GM12891 (cell line): Measurements from ENCODE around the gene RETN.
A peak's percentile ranks its signal among the peaks of the same experiment; 100 is the strongest.

Source experiments
- DNase-seq: peaks from one replicate; pipeline ENCODE4 v3.0.0; 2011; ENCODE audit warnings: low spot score; ENCODE audit not compliant: insufficient read length
- FAIRE-seq: peaks from 2 replicates; lab custom pipeline; 2011; peaks lifted over from hg19 to GRCh38; lab: Jason Lieb, UNC
- PAX5 ChIP-seq: IDR thresholded peaks from 2 replicates; pipeline ENCODE4 v1.6.1; 2011; ENCODE audit warnings: low read length, moderate library complexity, mild to moderate bottlenecking; ENCODE audit not compliant: insufficient read depth, severe bottlenecking
- POLR2A ChIP-seq: IDR thresholded peaks from 2 replicates; pipeline ENCODE4 v1.6.1; 2011; ENCODE audit warnings: low read depth, low read length, control low read depth
- POLR2AphosphoS5 ChIP-seq: IDR thresholded peaks from 2 replicates; pipeline ENCODE4 v1.6.1; 2011; ENCODE audit warnings: low read depth, low read length, control low read depth
- POU2F2 ChIP-seq: IDR thresholded peaks from 2 replicates; pipeline ENCODE4 v1.6.1; 2011; ENCODE audit warnings: low read depth, mild to moderate bottlenecking, control low read depth, low read length, moderate library complexity
- SPI1 ChIP-seq: IDR thresholded peaks from 2 replicates; pipeline ENCODE4 v1.6.1; 2011; ENCODE audit warnings: low read depth, low read length, control low read depth
- TAF1 ChIP-seq: IDR thresholded peaks from 2 replicates; pipeline ENCODE4 v1.6.1; 2011; ENCODE audit warnings: low read depth, low read length, control low read depth

Gene RETN

DNA sequence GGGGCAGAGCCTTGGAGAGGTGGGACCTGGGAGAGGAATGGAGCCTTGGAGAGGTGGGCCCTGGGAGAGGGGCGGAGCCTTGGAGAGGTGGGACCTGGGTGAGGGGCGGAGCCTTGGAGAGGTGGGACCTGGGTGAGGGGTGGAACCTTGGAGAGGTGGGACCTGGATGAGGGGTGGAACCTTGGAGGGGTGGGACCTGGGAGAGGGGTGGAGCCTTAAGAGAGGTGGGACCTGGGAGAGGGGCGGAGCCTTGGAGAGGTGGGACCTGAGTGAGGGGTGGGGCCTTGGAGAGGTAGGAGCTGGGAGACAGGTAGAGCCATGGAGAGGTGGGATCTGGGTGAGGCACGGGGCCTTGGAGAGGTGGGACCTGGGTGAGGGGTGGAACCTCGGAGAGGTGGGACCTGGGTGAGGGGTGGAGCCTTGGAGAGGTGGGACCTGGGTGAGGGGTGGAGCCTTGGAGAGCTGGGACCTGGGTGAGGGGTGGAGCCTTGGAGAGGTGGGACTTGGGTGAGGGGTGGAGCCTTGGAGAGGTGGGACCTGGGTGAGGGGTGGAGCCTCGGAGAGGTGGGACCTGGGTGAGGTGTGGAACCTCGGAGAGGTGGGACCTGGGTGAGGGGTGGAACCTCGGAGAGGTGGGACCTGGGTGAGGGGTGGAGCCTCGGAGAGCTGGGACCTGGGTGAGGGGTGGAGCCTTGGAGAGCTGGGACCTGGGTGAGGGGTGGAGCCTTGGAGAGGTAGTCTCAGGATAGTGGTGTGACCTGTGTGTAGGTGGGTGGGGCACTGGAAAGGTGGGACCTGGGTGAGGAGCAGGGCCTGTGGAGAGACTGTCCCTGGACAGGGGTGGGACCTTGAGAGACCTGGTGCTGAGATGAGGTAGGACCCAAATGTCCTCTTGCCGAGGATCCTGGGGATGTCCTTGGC lies 25.0 kb upstream of the RETN start:
- FAIRE-seq = peak; percentile 81
- TF ChIP-seq POLR2AphosphoS5 = 0 out of 2 replicates have a peak, but pooled peaks have one; percentile 21
- peak; percentile 47 for DNase-seq

DNA sequence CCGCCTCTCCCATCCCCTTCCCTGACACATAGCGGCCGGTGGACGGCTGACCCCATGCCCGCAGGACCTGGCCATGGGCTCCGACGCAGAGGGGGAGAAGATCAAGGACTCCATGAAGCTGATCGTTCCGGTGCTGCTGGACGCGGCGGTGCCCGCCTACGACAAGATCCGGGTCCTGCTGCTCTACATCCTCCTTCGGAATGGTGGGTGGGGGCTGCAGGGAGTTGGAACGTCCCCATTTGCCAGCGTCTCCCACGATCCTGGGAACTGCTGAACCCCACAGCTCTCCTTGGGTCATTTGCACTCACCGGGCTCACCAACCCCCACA lies 24.3 kb upstream of the RETN start:
- FAIRE-seq (no peak), DNase-seq (no peak)
- no peak for TF ChIP-seq POLR2A
- no peak for TF ChIP-seq POU2F2
- TF ChIP-seq TAF1 = no peak
- no peak for TF ChIP-seq POLR2AphosphoS5
- TF ChIP-seq PAX5 = no peak
- no peak for TF ChIP-seq SPI1

DNA sequence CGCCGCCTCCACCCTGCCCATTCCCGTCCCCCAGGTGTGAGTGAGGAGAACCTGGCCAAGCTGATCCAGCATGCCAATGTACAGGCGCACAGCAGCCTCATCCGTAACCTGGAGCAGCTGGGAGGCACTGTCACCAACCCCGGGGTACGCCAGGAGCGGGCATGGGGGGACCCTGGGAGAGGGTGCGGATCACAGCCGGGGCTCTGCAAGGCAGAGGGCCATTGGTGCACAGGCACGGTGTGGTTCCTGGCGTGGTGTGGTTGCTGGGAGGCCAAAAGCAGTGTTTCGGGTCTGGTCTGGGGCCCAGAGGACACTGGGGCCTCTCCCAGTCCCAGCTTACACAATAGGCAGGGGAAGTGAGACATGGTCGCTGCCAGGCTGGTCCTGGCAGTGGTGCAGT lies 23.7 kb upstream of the RETN start:
- FAIRE-seq = no peak
- TF ChIP-seq TAF1 (no peak), PAX5 (no peak), POLR2A (peak; percentile 26; the same call in 1 of the 2 replicates)
- peak; percentile 8 for DNase-seq

DNA sequence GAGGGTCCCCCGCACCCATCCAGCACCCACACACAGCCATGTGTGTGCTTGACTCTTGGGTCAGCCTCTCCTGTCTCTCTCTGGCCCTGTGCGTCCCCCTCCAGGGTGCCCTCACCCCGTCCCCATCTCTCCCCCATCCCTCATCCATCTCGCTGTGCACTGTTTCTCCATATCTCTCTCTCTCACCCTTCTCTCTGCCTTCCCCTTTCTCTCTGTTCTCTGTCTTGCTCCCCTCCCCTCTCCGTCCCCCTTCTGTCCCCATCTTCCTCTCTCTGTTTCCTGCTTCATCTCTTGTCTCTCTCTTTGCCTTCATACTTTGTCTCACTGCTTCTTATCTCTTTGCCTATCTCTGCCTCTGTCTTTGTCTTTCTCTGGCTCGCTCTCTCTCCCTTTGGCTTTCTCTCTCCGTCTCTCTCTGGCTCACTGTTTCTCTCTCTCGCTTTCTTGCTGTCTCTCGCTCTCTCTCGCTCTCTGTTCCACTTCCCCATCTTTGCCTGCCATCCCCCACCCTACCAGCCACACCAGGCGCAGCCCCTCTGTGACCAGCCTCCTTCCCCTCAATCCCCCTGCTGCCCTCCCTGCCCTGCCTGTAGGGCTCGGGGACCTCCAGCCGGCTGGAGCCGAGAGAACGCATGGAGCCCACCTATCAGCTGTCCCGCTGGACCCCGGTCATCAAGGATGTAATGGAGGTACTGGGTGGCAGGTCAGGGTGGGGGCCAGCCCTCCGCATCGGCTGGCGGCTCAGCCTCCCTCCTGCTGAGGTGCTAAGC lies 23.0 kb upstream of the RETN start:
- FAIRE-seq = no peak
- no peak for DNase-seq
- TF ChIP-seq SPI1 = 0 out of 2 replicates have a peak, but pooled peaks have one; percentile 12
- no peak for TF ChIP-seq PAX5
- TF ChIP-seq POU2F2 = no peak
- no peak for TF ChIP-seq POLR2AphosphoS5
- TF ChIP-seq POLR2A = no peak

DNA sequence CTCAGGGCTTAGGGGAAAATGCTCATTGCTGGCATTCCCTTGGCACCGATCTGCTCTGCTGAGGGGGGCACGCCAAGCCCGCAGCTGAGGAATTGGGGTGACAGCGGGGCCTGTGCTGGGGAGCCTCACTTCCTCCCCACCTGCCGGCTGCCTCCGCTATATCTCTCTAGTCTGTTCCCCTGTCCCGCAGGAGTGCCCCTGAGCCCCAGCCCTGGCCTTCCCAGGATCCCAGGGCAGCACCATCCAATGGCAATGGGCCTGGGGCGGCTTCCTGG lies 22.5 kb upstream of the RETN start:
- TF ChIP-seq POU2F2 (no peak), TAF1 (no peak), PAX5 (no peak), SPI1 (no peak), POLR2A (no peak), POLR2AphosphoS5 (no peak)
- FAIRE-seq (no peak), DNase-seq (no peak)

DNA sequence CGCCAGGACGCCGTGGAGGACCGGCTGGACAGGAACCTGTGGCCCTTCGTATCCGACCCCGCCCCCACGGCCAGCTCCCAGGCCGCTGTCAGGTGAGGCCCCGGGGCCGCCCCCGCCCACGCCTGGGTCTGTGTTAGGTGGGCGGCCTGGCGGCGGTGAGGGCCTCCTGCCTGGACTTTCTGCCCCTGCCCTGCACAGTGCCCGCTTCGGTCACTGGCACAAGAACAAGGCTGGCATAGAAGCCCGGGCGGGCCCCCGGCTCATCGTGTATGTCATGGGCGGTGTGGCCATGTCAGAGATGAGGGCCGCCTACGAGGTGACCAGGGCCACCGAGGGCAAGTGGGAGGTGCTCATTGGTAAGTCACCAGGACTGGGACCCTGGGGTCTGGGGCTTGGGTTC lies 21.7 kb upstream of the RETN start:
- FAIRE-seq (no peak), DNase-seq (no peak)
- TF ChIP-seq POLR2A (no peak), SPI1 (no peak), PAX5 (no peak), POLR2AphosphoS5 (no peak), POU2F2 (no peak), TAF1 (no peak)

DNA sequence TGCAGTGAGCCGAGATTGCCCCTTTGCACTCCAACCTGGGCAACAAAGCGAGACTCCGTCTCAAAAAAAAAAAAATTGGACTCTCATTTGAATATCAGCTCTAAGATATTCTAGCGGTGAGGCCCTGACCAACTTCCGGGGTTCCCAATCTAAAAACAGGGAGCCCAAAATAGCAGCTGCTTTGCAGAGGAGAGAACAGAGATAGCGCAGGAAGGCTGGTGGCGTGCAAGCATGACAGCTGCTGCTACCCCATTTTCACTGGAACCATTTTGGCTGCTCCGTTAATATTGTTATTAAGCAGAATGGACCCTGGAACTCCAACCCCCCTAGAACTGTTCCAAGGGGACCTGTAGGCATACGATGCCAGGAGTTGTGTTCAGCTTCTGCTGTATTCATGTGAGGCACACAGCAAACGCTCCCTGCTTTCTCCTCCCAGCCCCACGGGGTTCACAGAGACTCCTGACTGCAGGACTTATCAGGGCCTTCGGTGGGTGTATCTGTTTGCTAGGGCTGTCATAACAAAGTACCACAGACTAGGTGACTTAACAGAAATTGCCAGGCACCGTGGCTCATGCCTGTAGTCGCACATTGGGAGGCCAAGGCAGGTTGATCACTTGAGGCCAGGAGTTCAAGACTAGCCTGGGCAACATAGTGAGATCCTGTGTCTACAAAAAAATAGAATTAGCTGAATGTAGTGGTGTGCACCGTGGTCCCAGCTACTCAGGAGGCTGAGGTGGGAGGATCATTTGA lies 20.4 kb upstream of the RETN start:
- FAIRE-seq = no peak
- TF ChIP-seq POLR2AphosphoS5 (peak; percentile 29; the same call in 1 of the 2 replicates), SPI1 (no peak)
- DNase-seq = no peak

DNA sequence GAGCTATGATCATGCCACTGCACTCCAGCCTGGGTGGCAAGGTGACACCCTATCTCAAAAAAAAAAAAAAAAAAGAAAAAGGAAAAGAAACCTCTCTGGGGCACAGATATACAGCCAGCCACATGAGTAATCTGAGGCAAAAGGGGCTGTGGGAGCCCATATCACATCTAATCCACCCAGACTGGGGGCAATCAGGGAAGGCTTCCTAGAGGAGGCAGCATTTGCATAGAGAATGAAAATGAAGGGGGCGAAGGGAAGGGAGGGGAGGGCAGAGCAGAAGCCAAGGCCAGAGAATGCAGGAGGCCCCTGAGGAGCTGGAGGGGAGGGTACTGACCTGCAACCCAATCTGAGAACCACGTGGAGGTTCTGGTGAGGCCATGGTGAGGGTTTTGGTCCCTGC lies 18.7 kb upstream of the RETN start:
- FAIRE-seq = no peak
- TF ChIP-seq POU2F2 (no peak), POLR2AphosphoS5 (no peak), PAX5 (no peak), SPI1 (no peak), POLR2A (no peak), TAF1 (no peak)

DNA sequence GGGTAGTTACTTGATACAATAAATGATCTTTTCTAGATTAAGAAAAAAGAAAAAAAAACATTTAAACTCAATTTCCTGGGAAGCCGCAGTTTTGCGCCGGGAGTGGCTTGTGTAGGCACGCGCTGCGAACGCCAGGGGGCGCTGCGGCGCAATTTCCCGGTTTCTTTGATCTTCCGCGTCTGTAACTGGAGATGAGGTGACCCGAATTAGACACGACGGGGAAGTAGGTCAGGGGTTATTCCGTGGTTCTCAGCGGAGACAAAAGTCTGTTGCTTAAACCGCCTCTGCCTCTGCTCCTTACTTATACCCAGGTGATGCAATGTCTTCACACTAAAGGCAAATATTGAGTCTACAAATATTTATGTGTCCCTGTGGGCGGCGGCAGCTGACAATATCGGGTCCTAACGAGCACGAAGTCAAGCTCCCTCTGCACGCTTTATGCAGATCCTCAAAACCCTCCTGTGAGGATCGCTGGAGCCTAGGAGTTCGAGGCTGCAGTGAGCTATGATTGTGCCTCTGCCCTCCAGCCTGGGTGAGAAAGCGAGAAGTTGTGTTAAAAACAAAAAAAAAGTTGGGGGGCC lies 16.7 kb upstream of the RETN start:
- peak; percentile 64 for FAIRE-seq
- no peak for TF ChIP-seq POLR2A
- peak; percentile 41; the same call in 1 of the 2 replicates for TF ChIP-seq POU2F2
- no peak for TF ChIP-seq POLR2AphosphoS5
- peak; percentile 75 for DNase-seq

More for the DNA sequence above, 18.7 kb upstream of the RETN start:
- no peak for DNase-seq

DNA sequence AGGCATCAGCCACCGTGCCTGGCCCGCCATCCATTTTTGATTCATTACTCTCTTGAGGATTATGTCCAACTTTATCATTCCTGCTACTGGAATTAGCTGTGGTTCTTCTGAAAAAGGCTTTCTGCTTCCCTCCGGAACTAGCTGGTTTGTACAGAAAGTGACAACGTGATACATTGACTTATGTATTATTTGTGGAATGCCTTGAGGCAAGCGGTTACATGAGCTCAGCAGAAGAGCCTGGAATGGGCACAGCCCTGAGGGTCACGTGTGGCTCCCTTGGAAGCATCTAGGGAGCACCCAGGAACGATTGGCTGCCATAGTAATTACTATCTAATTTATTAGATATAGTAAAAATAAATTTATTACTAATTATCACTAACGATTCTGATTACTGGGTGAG lies 14.4 kb upstream of the RETN start:
- TF ChIP-seq SPI1 (no peak), TAF1 (no peak), POLR2AphosphoS5 (no peak), POLR2A (no peak), POU2F2 (no peak), PAX5 (no peak)
- no peak for FAIRE-seq
- no peak for DNase-seq
